Globus pallidus (tissue), 1 donor: ENCODE results near the gene PLXNA4.
"Not testable (repeated sequence)": the region's sequence is repeated elsewhere in the genome, so short reads cannot be mapped to it uniquely, and the experiment has no call there.

Experiments used
- DNase-seq: peaks from one replicate; pipeline ENCODE4 v3.0.0-alpha.2; 2015; ENCODE audit warnings: low spot score

The PLXNA4 gene

DNA sequence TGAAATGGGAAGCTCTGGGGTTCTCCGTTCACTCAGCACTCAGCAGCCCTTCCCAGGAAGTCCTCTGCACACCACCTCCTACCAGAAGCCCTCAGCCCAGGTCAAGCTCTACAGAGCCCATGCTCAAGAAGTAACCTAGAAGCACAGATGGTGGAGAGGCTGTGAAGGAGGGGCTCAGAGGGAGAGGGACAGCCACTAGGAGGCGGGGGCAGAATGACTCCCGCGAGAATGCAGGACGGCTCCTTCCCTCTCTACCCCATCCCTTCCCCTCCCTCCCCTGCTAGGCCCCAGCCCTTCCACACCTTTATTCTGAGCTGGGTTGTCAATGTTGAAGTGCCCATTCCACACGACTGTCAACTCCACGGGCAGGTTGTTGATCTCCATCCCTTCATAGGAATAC is 373.2 kb downstream of the PLXNA4 start:
- DNase-seq, result no peak

DNA sequence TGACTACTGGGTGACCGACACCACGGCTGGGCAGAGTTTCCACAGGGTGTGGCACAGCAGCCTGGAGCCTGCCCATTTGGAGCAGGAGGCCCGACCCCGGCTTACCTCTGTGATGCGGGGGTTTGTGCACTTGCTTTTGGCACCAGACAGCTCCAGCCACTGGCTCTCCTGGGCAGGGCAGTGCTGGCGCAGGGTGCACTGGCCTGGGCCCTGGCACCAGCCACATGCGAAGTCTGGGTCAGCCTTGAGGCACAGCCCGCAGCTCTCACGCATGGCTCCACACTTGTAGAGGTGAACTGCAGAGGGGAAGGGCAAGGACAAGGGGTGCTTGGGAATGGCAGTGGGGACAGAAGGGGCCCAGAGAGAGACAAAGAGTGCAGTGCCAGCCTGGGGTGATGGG is 373.7 kb downstream of the PLXNA4 start:
- DNase-seq, result no peak

DNA sequence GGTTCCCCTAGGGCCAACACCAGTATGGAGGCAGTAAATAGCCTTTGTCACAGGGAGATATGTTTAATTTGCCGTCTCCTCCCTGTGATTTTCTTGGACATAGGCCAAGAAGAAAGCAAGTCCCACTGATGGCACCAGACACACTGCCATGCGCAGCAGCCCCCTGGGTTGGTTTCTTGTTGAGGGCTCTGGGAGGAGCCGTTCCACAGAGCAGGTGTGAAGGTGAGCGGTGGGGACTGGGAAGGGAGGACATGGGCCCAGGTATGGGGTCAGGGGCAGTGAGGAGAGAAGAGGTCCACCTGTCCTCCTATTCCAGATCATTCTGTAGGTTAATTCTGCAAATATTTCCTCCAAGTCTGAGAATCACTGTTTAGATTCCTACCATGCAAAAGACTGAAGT is 376.1 kb downstream of the PLXNA4 start:
- DNase-seq, result no peak

DNA sequence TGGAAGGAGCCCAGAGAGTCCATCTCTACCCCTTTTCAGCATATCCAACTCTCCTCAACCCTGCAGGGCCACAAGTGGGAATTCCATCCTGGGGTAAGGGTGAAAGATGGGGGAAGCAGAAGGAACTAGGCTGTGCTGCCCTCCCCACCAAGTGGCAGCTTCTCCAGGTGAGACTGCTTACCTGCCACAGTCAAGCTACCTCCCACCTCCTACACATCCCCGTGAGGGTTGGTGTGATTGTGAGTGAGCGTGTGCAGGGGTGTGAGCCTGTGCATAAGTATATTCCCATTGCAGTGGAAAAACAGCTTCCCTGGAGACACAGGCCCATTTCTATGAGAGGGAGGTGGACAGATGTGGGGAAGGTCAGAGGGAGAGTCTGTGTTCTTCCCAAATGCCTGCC is 376.6 kb downstream of the PLXNA4 start:
- no peak for DNase-seq

DNA sequence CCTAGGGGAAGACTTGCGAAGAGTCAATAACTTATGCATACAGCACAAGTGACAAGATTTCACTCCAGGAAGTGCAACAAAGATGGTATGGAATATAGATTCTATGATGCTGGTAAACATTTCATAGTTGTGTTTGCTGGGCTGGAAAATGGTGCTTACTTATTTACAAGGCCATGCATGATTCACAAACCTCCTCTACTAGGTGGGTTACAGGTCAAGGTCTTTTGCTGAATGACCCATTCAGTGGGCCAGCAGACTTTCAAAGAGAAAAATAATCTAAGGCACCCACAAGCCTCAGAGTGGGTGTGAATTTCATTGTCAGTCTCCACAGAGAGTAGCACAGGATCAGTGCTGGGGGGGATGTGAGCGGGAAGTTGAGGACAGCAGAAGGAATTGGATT is 378.5 kb downstream of the PLXNA4 start:
- DNase-seq, result no peak

DNA sequence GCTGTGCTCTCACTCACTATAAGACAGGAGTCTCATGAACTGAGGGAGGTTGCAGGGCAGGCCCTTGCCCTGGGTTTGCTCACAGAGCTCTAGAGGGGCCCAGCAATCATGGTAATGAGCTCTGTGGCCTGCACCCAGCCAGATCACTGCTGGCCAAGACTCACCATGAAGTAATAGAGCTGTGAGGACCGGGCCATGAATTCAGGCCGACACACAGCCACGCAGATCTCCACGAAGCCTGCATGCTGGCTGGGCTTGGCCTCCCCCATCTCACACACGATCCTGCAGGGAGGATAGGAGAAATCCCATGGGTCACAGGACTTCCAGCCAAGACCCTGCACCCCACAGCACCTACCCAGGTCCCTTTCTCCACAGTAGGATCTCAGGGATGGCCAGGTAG is 382.4 kb downstream of the PLXNA4 start:
- DNase-seq, result no peak

DNA sequence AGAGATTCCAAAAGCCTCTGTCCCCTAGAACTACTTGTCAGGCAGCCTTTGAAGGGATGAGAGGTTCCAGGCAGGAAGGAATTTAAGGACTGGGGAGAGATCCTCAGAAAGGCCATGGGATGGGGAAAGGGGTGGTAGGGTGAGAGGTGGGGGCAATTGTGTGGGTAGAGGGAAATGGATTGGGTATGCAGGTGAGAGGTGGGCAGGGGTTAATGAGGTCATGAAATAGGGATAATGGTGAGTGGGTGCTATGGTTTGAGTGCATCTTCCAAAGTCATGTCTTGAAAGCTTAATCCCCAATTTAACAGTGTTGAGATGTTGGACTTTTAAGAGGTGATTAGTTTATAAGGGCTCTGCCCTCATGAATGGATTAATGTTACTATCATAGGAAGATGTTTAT is 383.5 kb downstream of the PLXNA4 start:
- DNase-seq, result no peak

DNA sequence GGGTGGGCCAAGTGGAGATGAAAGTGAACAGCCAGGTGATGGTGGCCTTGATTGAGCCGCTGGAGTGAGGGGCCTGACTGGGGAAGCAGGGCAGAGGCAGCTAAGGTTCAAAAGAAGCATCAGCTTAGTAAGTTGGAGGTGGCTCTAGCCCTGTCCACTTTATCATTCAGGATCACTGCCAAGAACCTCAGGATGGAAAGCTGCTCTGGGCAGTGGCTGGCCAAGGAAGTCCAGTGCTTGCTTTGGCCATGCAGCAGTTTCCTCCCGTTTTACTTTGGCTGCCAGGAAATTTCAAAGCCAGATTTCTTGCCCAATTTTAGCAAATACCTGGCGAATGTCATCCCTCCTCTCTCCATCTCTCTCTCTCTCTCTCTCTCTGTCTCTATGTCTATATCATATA is 384.9 kb downstream of the PLXNA4 start:
- no peak for DNase-seq

DNA sequence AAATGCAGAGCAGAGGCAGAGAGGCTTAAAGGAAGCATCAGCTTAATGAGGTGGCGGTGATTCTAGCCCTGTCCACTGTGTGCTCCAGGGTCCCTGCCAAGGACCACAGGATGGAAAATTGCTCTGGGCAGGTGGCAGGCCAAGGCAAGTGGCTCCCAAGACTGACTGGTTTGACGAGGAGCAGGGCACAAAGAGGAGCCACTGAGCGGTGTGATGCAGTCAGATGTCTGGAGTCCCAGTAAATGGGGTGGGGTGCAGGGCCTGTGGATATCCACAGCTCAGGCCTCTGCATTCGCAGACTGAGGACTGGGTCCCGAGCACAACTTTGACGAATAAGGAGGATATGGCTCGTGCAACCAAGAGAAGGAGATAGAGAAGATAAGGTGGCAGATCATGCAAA is 385.6 kb downstream of the PLXNA4 start:
- no peak for DNase-seq

DNA sequence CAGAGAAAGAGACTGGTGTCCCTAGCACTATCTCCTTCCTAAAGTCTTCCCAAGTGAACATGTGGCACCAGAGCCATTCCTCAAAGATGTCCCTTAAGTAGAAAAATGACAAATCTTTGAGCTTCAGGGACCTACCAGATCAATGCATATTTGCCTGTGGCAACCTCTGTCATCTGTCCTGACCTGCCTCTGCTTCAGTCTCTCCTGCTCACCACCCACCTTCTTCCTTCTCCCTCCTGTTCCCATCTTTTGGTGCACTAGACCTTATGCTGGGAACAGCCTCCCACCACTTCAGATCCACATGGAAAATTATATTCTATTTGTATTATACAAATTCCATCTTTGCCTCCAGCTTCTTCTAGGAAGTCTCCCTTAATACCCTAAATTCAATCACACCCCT is 386.4 kb downstream of the PLXNA4 start:
- DNase-seq, result no peak

DNA sequence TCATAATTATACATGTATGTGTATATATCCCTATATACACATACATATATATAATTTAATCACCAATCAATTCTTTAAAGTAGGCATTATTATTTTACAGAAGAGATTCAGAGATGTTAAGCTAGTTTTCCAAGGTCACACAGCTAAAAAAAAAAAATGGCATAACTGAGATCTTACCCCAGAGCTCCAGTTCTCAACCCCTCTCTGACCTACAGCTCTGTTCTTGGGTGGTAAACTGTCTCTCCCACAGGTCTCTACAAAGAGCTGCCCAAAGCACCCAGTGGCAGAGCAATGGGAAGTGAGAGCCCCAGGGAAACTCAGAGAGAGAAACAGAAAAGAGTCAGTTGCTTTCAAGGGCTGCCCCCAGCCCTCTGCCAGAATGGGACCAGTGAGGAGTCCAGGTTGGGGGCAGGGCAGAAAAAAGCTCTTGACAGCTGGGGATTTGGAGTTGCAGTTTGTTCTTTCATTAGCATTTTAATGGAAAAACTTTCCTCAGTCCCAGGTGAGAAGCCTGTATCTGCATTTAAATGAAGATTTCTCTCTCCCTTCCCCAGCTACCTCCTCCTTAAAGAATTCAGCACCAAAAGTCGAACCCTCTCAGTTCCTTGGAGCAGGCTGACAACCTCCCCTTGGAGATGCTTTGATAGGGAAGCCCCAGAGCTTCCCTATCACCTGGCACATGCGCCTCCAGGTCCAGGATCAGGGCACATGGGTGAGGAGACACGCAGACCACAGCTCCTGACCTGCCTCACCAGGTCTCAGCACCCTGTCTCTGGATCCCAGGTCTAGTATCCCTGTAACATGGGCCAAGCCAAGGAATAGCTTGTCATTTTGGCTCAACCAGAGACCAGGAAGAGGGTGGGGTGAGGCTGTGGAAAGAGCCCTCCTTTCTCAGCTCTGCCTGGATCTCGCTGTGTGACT is 388.1 kb downstream of the PLXNA4 start:
- DNase-seq, result no peak

DNA sequence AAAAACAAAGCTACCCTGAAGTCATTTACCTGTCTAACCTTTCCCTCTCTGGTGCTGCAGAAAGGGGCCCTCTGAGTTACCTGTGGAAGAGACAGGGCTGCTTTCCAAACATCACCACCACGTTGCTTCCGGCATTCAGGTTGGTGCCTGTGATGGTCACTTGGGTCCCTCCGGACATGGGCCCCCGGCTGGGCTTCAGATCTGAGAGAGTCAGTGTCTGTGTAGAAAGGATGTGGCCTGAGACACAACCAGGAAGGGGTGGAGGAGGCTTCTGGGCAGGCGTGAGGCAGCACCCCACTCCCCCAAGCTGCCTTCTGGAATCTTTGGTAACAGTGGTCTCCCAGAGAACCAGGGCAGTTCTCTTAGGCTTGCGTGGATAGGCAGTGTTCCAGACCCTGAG is 388.9 kb downstream of the PLXNA4 start:
- DNase-seq, result no peak

DNA sequence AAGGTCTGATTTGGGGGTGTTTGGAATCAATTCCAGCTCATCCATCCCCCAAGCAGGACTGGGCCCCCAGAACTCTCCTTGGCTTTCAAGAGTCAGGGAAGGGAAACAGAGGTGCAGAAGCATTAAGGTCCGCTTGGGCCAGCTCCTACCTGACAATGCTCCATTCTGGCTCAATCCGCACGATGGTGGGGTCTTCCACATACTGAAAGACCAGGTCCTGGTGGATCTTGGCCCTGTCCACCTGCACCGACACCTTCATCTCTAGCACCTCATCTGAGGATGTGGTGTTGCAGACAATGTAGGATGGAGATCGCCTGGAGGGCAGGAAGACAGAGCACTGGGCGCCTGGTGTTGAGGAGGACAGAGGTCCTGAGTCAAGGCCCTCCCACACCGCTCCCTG is 391.1 kb downstream of the PLXNA4 start:
- no peak for DNase-seq

DNA sequence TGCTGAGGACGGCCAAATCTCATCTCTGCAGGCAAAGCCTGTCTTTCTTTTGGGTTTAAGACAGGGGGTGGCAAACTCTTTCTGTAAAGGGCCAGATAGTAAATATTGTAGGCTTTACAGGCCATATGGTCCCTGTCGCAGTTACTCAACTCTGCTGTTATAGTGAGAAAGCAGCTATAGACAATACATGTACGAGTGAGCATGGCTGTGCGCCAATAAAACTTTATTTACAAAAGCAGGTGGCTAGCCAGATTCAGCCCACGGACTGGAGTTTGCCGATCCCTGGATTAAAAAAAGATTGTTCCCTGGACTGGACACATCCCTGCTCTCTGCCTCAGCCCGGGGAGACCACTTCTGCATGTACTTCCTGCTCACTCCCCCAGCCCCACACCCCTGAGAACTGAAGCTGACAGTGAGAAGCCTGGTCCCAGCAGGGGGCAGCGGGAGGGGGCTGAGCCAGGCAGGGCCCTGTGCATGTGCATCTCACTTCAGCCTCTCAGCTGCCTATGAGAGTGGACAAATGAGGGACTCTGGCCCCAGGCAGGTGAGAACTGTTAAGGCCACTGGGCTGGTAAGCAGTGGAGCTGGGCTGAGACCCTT is 392.4 kb downstream of the PLXNA4 start:
- DNase-seq, result no peak

DNA sequence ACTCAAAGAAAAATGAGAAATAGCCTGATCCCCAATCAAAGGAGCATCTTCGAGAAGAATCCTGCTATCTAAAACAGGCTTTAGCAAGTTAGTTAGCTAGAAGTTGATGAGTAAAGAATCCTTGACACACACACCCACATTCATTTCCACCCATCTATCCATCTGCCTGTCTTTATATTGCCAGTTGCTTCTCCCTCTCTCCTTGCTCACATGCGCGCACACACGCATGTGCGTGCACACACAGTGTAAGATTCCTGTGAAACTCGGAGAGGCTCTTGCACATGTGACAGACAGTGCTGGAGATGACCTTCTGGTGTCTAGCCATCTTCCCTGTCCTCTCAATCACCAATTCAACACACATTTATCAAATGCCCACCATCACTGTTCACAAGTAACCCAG is 393.3 kb downstream of the PLXNA4 start:
- no peak for DNase-seq

DNA sequence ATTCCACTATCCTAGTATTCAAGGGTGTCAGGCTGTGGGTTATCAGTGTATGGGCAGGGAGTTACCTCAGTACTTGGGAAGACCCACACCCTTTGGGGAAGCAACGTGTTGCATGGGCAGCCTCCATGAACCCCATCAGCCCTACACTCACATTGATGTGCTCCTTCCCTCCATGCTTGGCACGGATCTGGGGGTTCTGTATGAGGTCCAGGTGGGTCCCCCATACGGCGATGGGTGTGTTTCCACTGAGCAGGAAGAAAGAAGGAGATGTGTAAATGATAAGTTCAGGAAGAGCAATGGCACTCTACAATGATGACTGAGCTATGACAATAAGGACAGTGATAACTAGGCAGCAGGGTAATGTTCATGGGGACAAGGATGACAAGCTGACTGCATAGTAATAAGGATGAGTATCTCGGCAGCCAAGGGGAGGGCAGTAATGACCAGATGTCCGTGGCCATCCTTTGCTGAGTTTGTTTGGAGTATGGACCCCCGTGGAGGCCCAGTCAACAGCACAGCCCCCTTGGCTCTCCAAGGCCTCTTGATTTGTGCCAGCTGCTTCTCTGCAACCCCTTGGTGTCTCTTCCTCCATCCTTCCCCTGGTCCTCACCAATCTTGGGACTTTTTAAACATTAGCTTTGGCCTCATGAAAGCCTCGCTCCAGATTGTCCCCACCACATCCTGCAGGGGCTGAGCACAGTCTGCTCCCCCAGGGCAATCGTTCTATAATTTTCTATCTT is 394.2 kb downstream of the PLXNA4 start:
- no peak for DNase-seq

DNA sequence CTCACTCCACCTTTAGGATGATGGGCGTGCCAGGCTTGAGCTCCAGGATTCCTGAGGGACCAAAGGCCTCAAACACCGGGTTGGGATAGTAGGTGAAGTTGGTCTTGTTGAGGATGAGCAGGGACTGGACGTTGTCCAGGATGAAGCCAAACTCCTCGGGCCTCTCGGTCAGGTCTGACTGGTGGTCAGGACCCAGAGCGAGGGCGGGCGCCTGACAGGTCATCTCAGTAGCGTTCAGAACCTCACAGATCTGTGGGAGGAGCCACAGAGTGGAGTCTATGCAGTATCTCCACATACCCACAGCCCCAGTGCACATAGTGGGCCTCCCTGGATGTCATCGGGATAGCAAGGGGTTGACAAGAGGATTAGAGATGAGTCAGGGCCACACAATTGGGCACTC is 394.9 kb downstream of the PLXNA4 start:
- no peak for DNase-seq

DNA sequence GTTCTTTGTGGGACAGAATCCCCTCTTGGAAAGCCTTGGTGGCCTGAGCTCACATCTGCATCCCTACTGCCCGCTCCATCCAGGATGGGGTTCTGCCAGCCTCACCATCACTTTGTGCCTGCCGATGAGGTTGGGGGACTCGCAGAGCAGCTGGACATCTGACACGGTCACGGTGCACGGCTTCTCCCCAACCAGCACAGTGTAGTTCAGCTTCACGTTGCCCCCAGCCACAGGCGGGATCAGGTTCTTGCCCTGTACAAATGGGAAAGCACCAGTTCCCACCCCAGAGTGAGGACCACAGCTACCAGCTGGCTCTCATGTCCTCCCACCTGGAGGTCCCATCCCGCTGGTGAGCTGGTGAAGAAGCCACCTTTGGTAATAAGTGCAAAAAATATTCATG is 395.8 kb downstream of the PLXNA4 start:
- DNase-seq, result no peak

DNA sequence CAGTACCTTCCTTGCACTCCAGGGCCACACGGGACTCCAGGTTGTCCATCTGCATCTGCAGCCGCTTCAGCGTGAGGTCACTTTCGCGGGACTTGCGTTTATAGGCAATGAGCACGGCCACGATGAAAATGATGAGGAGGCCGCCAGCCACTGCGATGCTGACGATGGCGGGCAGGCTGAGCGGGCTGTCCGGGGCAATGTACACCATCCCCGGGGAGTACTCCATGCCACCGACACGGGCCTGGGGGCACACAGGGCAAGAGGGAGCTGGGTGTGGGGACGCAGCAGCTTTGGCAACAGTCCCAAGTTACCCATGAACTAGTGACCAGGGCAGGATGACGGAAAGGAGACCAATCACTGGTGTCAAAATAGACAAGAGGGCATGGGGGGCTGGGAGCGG is 396.6 kb downstream of the PLXNA4 start:
- no peak for DNase-seq

DNA sequence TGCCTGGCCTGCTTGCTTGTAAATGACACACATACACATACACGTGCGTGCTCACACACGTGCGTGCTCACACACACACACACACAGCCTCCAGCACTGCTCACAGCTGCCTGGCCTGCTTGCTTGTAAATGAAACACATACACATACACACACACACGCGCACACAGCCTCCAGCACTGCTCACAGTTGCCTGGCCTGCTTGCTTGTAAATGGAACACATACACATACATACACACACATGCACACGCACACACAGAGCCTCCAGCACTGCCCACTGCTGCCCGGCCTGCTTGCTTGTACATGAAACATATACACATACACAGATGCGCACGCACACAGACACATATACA is 397.2 kb downstream of the PLXNA4 start:
- DNase-seq, result no peak

DNA sequence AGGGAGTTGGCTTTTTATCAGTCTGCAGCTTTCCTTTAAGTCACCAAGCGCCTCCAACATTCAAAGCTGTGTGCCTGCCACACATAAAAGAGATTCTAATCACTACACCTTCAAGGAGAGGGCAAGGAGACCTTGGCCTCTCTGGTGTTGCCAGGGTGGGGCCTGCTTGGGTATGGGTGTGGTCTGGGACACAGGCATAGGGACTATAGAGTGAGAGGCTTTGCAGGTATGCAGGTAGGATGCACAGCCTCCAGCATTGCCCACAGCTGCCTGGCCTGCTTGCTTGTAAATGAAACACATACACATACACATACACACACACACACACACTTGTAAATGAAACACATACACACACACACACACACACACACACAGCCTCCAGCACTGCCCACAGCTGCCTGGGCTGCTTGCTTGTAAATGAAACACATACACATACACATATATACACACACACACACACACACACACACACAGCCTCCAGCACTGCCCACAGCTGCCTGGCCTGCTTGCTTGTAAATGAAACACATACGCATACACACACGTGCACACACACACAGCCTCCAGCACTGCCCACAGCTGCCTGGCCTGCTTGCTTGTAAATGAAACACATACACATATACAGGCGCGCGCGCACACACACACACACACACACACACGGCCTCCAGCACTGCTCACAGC is 397.7 kb downstream of the PLXNA4 start:
- not testable (repeated sequence) for DNase-seq

DNA sequence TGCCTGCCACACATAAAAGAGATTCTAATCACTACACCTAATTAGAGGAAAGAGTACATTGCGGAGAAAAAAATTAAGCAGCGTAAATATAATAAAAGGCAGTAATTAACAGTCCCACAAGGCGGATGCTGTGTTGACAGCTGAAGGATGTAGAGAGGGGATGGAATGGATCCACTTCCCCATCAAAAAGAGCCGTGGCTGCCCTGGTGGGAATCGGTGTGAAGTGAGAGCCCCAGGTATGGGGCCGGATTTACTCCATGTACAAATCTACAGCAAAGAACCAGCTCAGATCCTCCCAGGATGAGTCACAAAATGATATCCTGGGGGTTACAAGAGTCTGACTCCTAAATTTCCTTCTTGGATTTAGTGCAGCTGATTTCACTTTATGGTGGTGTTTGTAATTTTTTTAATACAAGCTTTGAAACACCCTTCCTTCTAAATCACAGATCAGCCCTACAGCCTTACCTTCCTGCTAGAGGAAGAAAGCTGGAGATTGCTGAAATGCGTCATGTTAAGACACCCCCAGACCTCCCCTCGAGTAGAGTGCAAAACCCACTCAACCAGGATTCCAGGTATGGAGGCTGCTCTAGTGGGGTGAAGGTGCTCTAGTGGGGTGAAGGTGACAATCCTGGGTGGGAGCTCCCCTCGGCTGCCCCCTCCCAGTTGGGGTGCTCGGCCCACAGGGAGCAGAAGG is 398.4 kb downstream of the PLXNA4 start:
- no peak for DNase-seq
